HepG2 (cell line): ENCODE results near the gene SETD5. TPM values are rescaled to one million over a fixed set of nuclear protein-coding genes. Genes with fewer than 3 reads are reported as not detected.

ENCODE experiments used
- ATAC-seq: fragments of 200-7000 bp; cut with Tn5 transposase; 3 replicates; pipeline ENCODE4 v1.9.1; 2020; ENCODE audit warnings: mild to moderate bottlenecking, moderate library complexity
- BruUV-seq: library from RNA; stranded (reverse); fragments of 400-500 nt; replicated peaks from 2 replicates; lab custom pipeline; 2021; lab: Mats Ljungman, UMichigan
- CTCF ChIA-PET: fragments of 300-600 bp; formaldehyde crosslinking; extraction: SDS; loops from one replicate; lab custom pipeline; 2021; ENCODE audit warnings: low total read pairs, inconsistent platforms, low intra/inter-chr PET ratio; lab: Yijun Ruan, JAX
- POLR2A ChIA-PET: fragments of 350-600 bp; sonication (Branson Sonifier 250); formaldehyde crosslinking; loops from one replicate; lab custom pipeline; 2020; ENCODE audit warnings: antibody characterized with exemption, inconsistent platforms; lab: Yijun Ruan, JAX
- DNase-seq: peaks from one replicate; pipeline ENCODE4 v3.0.0-alpha.2; 2015; ENCODE audit warnings: low spot score
- FAIRE-seq: peaks from 3 replicates; lab custom pipeline; 2011; peaks lifted over from hg19 to GRCh38; lab: Jason Lieb, UNC
- H2AFZ ChIP-seq: one replicate; pipeline ENCODE4 v1.6.1; 2011; ENCODE audit warnings: low read length, inconsistent platforms
- H3K27ac ChIP-seq: fragments of 300-600 bp; 3 replicates; pipeline ENCODE4 v1.8.0; 2011; ENCODE audit warnings: mixed run types, mild to moderate bottlenecking, mixed read lengths, low read length, inconsistent platforms; ENCODE audit not compliant: insufficient read depth; ENCODE audit errors: extremely low read length
- H3K27me3 ChIP-seq, 2 experiments: fragments of 200-600 bp in 1 of 2; 2 replicates in 1 of 2; 3 replicates in 1 of 2; pipeline versions ENCODE4 v1.6.0 to v1.8.0; 2011; ENCODE audit warnings: low read length in 2 of 2, mild to moderate bottlenecking in 2 of 2, moderate library complexity in 2 of 2, inconsistent platforms in 1 of 2; ENCODE audit not compliant: insufficient read depth in 2 of 2, control insufficient read depth in 1 of 2
- H3K36me3 ChIP-seq, 2 experiments: fragments of 200-600 bp in 1 of 2; replicated peaks in 1 of 2; 2 replicates in 1 of 2; 3 replicates in 1 of 2; pipeline versions ENCODE4 v1.5.1 to v1.8.0; 2011; ENCODE audit warnings: low read length in 2 of 2, inconsistent platforms in 1 of 2; ENCODE audit not compliant: insufficient read depth in 2 of 2, control insufficient read depth in 1 of 2
- H3K4me1 ChIP-seq: 2 replicates; pipeline ENCODE4 v1.5.1; 2012; ENCODE audit warnings: low read length, inconsistent platforms; ENCODE audit not compliant: insufficient read depth
- H3K4me2 ChIP-seq: 2 replicates; pipeline ENCODE4 v1.6.0; 2011; ENCODE audit warnings: low read depth, low read length, inconsistent platforms
- H3K4me3 ChIP-seq, 3 experiments: fragments of 200-600 bp in 1 of 3; sonication (generic), shearing (Covaris generic) in 1 of 3; replicated peaks in 1 of 3; 2 replicates each; pipeline ENCODE4 v1.5.1; 2011 to 2016; ENCODE audit warnings: low read length in 3 of 3, inconsistent platforms in 2 of 3, low read depth in 2 of 3, mild to moderate bottlenecking in 2 of 3, control low read depth in 1 of 3, mixed read lengths in 1 of 3; ENCODE audit not compliant: insufficient read depth in 1 of 3
- H3K79me2 ChIP-seq: one replicate; pipeline ENCODE4 v1.6.1; 2011; ENCODE audit warnings: low read length, inconsistent platforms; ENCODE audit not compliant: insufficient read depth
- H3K9ac ChIP-seq: 2 replicates; pipeline ENCODE4 v1.6.0; 2011; ENCODE audit warnings: mild to moderate bottlenecking, low read depth, low read length, inconsistent platforms; ENCODE audit not compliant: insufficient read depth
- H3K9me3 ChIP-seq: 2 replicates; pipeline ENCODE4 v1.5.1; 2012; ENCODE audit warnings: mild to moderate bottlenecking, low read length
- H4K20me1 ChIP-seq: 2 replicates; pipeline ENCODE4 v1.6.0; 2011; ENCODE audit warnings: inconsistent platforms, mild to moderate bottlenecking, low read length, moderate library complexity; ENCODE audit not compliant: insufficient read depth
- ARHGAP35 ChIP-seq: sonication (generic); formaldehyde crosslinking; IDR thresholded peaks from 2 replicates; pipeline ENCODE4 v1.9.0; 2022; ENCODE audit warnings: mild to moderate bottlenecking, inconsistent platforms, moderate library complexity, missing genetic modification reagents, borderline replicate concordance
- CREM ChIP-seq, 2 experiments: sonication (generic) in 1 of 2; formaldehyde crosslinking in 1 of 2; IDR thresholded peaks; 2 replicates each; pipeline versions ENCODE4 v1.4.0 to v1.6.1; 2016 to 2020; ENCODE audit warnings: antibody characterized with exemption in 1 of 2, mild to moderate bottlenecking in 1 of 2, missing genetic modification reagents in 1 of 2
- ELF3 ChIP-seq: IDR thresholded peaks from 2 replicates; pipeline ENCODE4 v1.6.1; 2016; ENCODE audit warnings: missing genetic modification reagents, missing compliant biosample characterization
- ETV6 ChIP-seq: sonication (generic); formaldehyde crosslinking; conservative IDR thresholded peaks from 2 replicates; pipeline ENCODE4 v1.4.0; 2020; ENCODE audit warnings: missing genetic modification reagents
- HNF4G ChIP-seq, 2 experiments: sonication (generic) in 1 of 2; formaldehyde crosslinking in 1 of 2; IDR thresholded peaks; 2 replicates each; pipeline versions ENCODE4 v1.4.0 to v1.6.1; 2011 to 2020; ENCODE audit warnings: borderline replicate concordance in 2 of 2, low read depth in 2 of 2, mild to moderate bottlenecking in 2 of 2, low read length in 1 of 2, missing genetic modification reagents in 1 of 2, moderate library complexity in 1 of 2
- HOMEZ ChIP-seq: IDR thresholded peaks from 2 replicates; pipeline ENCODE4 v1.6.1; 2016; ENCODE audit warnings: low read depth
- KMT2A ChIP-seq: sonication (generic); formaldehyde crosslinking; IDR thresholded peaks from 2 replicates; pipeline ENCODE4 v1.4.0; 2020; ENCODE audit warnings: missing genetic modification reagents
- MAFG ChIP-seq: sonication (generic); formaldehyde crosslinking; IDR thresholded peaks from 2 replicates; pipeline ENCODE4 v1.5.1; 2020; ENCODE audit warnings: mild to moderate bottlenecking, missing genetic modification reagents
- NFATC3 ChIP-seq: sonication (generic); formaldehyde crosslinking; IDR thresholded peaks from 2 replicates; pipeline ENCODE4 v1.5.1; 2020; ENCODE audit warnings: mild to moderate bottlenecking, missing genetic modification reagents
- NONO ChIP-seq, 2 experiments: fragments of 450-650 bp in 1 of 2; sonication (generic) in 1 of 2; formaldehyde crosslinking in 1 of 2; IDR thresholded peaks in 1 of 2; conservative IDR thresholded peaks in 1 of 2; 2 replicates each; pipeline versions ENCODE4 v1.6.1 to v1.8.0; 2017 to 2022; ENCODE audit warnings: mild to moderate bottlenecking in 1 of 2, missing genetic modification reagents in 1 of 2, moderate library complexity in 1 of 2
- PATZ1 ChIP-seq: sonication (generic); formaldehyde crosslinking; IDR thresholded peaks from 2 replicates; pipeline ENCODE4 v1.4.0; 2020; ENCODE audit warnings: missing genetic modification reagents
- TCF7L2 ChIP-seq: IDR thresholded peaks from 2 replicates; pipeline ENCODE4 v1.6.1; 2011; ENCODE audit warnings: mild to moderate bottlenecking, low read depth, low read length, moderate library complexity
- ZBTB20 ChIP-seq: sonication (generic); formaldehyde crosslinking; IDR thresholded peaks from 2 replicates; pipeline ENCODE4 v1.8.1; 2023; ENCODE audit warnings: missing genetic modification reagents, low read depth, mild to moderate bottlenecking, borderline replicate concordance
- ZNF709 ChIP-seq: sonication (generic); formaldehyde crosslinking; IDR thresholded peaks from 2 replicates; pipeline ENCODE4 v1.5.0; 2020; ENCODE audit warnings: mild to moderate bottlenecking, missing genetic modification reagents
- ZNF713 ChIP-seq: sonication (generic); formaldehyde crosslinking; IDR thresholded peaks from 2 replicates; pipeline ENCODE4 v1.4.0; 2020; ENCODE audit warnings: mild to moderate bottlenecking, missing genetic modification reagents
- WGBS: methylation state at CpG from one replicate; pipeline ENCODE4 v1.1.6; 2017; ENCODE audit warnings: low lambda C conversion rate; 5-methylcytosine and 5-hydroxymethylcytosine counted together
- in situ Hi-C: cut with HindIII; loops from 2 replicates; pipeline ENCODE4 v1.10.0; 2017; ENCODE audit warnings: low pct_unique_long_range_greater_than_20kb; ENCODE audit not compliant: extremely low pct_ligation_motif_present
- intact Hi-C: fragments of 100-400 bp; cut with micrococcal nuclease; formaldehyde crosslinking; loops from one replicate; pipeline ENCODE4 v1.10.0; 2022; ENCODE audit not compliant: unreplicated experiment
- polyA plus RNA-seq, 8 experiments: library from polyadenylated mRNA; depleted of rRNA in 3 of 8; stranded (reverse) in 7 of 8; unstranded in 1 of 8; fragments of >200 nt; fragmentation: Illumina TruSeq in 4 of 8; extraction: Trizol in 4 of 8; gene quantifications; 2 replicates each; pipeline versions ENCODE4 v1.2.1 to v1.2.3, GENCODE V29; 2011 to 2016; ENCODE audit warnings: low read depth in 4 of 8, missing spikeins in 1 of 8, mixed read lengths in 1 of 8; ENCODE audit not compliant: insufficient read depth in 1 of 8
- total RNA-seq, 5 experiments: library from RNA; depleted of rRNA; stranded (reverse); fragments of >200 nt; fragmentation: Illumina TruSeq; extraction: Trizol; gene quantifications; 2 replicates each; pipeline ENCODE4 v1.2.3, GENCODE V29; 2016; ENCODE audit warnings: low read depth in 1 of 5

Gene SETD5
- total and polyA plus RNA-seq, 2 of the 13 experiments (the other 11 are each of a cell fraction or from before 2014, with no cell fraction given), result 46.8 to 95.8 TPM

- CTCF ChIA-PET, result no interaction called here
These were observed 117.5 kb downstream of the SETD5 start for GRCh38 chr3:9514956-9515355.

GRCh38 chr3:9525078-9525477 lies 127.7 kb downstream of the SETD5 start:
- H3K79me2 ChIP-seq, result no peaks in the 10 kb centered on the region
- H3K4me3 ChIP-seq, result no peak overlapping the region
- in situ Hi-C loops, result no loop called here
- DNase-seq (no peak), ATAC-seq (no peak), FAIRE-seq (no peak)
- no peak overlapping the region for H3K9ac ChIP-seq
- H3K27ac ChIP-seq, result no peak overlapping the region
- WGBS, result 7% methylated on average over 2 of the region's 2 CpGs
- intact Hi-C loops, result no loop called here
- BruUV-seq, result no TSS peak
- no peaks in the 10 kb centered on the region for H3K4me1 ChIP-seq
- peaks cover 0 to 4% of the 10 kb centered on the region in 2 experiments; a peak in 1 of 5 replicates for H3K27me3 ChIP-seq
- ChIA-PET CTCF (no interaction called here), POLR2A (no interaction called here)
- no peaks in the 10 kb centered on the region for H3K9me3 ChIP-seq
- no peak overlapping the region for H3K4me2 ChIP-seq
- no peak overlapping the region for H2AFZ ChIP-seq
- no peaks in the 10 kb centered on the region for H3K36me3 ChIP-seq
- H4K20me1 ChIP-seq, result no peaks in the 10 kb centered on the region
- TF ChIP-seq ETV6 (CRISPR knock-in tag) (no peak), HOMEZ (CRISPR knock-in tag) (no peak), ELF3 (CRISPR knock-in tag) (no peak), ZNF713 (CRISPR knock-in tag) (no peak), KMT2A (CRISPR knock-in tag) (no peak), ARHGAP35 (CRISPR knock-in tag) (no peak), MAFG (no peak), NONO (IDR thresholded peaks at IDR 0.05) (no peak), NONO (CRISPR knock-in tag; conservative IDR thresholded peaks at IDR 0.05) (no peak), CREM (IDR thresholded peaks at IDR 0.05) (no peak), CREM (CRISPR knock-in tag; IDR thresholded peaks at IDR 0.05) (no peak), TCF7L2 (no peak), ZNF709 (no peak)

More at GRCh38 chr3:9514956-9515355, 117.5 kb downstream of the SETD5 start:
- Histone ChIP-seq H3K36me3 (no peaks in the 10 kb centered on the region), H3K9ac (no peak overlapping the region), H4K20me1 (no peaks in the 10 kb centered on the region), H3K9me3 (no peaks in the 10 kb centered on the region), H2AFZ (no peak overlapping the region), H3K4me2 (no peak overlapping the region), H3K27me3 (0 out of 5 replicates have a peak, but pooled peaks cover 0 to under 1% of the 10 kb centered on the region in 2 experiments), H3K4me1 (no peaks in the 10 kb centered on the region), H3K4me3 (no peak overlapping the region), H3K79me2 (no peaks in the 10 kb centered on the region), H3K27ac (no peak overlapping the region)
- no TSS peak for BruUV-seq
- no peak for ATAC-seq
- in situ Hi-C loops (no loop called here), intact Hi-C loops (no loop called here)
- 0% methylated on average over 2 of the region's 2 CpGs for WGBS
- no peak for DNase-seq
- FAIRE-seq, result no peak
- POLR2A ChIA-PET, result no interaction called here
- TF ChIP-seq NFATC3 (no peak), ZBTB20 (CRISPR knock-in tag) (no peak), HNF4G (IDR thresholded peaks at IDR 0.05; ENCODE audit: borderline replicate concordance, low read depth, low read length) (no peak), HNF4G (CRISPR knock-in tag; IDR thresholded peaks at IDR 0.05; ENCODE audit: borderline replicate concordance, low read depth) (no peak), PATZ1 (CRISPR knock-in tag) (no peak)
